ENCODE data around the gene FIP1L1.

FIP1L1 gene

GRCh38 chr4:53508446-53508845 is 131.0 kb downstream of the FIP1L1 start:
- no peaks in the 10 kb centered on the region for H3K9me3 ChIP-seq (ENCODE audit: insufficient read depth, low read depth, low read length)
- H3K27ac ChIP-seq (ENCODE audit: low read length), result no peak overlapping the region

GRCh38 chr4:53510321-53510720 is 132.9 kb downstream of the FIP1L1 start:
- H3K4me1 ChIP-seq (ENCODE audit: insufficient read depth, low read length), result no peaks in the 10 kb centered on the region
- H3K27me3 ChIP-seq (ENCODE audit: insufficient read depth, low read length), result no peaks in the 10 kb centered on the region
- no peak overlapping the region for H3K9ac ChIP-seq (ENCODE audit: low read depth, low read length)
- H3K36me3 ChIP-seq (ENCODE audit: insufficient read depth, low read depth, low read length), result no peaks in the 10 kb centered on the region
- H3K27ac ChIP-seq (ENCODE audit: low read length), result no peak overlapping the region
- no peak overlapping the region for H3K4me3 ChIP-seq (ENCODE audit: low read length)
- no peaks in the 10 kb centered on the region for H3K9me3 ChIP-seq (ENCODE audit: insufficient read depth, low read depth, low read length)

More at GRCh38 chr4:53508446-53508845, 131.0 kb downstream of the FIP1L1 start:
- no peaks in the 10 kb centered on the region for H3K36me3 ChIP-seq (ENCODE audit: insufficient read depth, low read depth, low read length)
- H3K27me3 ChIP-seq (ENCODE audit: insufficient read depth, low read length), result no peaks in the 10 kb centered on the region
- H3K4me1 ChIP-seq (ENCODE audit: insufficient read depth, low read length), result no peaks in the 10 kb centered on the region
- H3K9ac ChIP-seq (ENCODE audit: low read depth, low read length), result no peak overlapping the region
- no peak overlapping the region for H3K4me3 ChIP-seq (ENCODE audit: low read length)

Data from iPS-20b (cell line).